DMS79 (cell line): ENCODE results near the gene SRA1.

Experiments
- DNase-seq: peaks from one replicate; lab custom pipeline; 2025; lab: John Stamatoyannopoulos, UW

Gene SRA1

DNA sequence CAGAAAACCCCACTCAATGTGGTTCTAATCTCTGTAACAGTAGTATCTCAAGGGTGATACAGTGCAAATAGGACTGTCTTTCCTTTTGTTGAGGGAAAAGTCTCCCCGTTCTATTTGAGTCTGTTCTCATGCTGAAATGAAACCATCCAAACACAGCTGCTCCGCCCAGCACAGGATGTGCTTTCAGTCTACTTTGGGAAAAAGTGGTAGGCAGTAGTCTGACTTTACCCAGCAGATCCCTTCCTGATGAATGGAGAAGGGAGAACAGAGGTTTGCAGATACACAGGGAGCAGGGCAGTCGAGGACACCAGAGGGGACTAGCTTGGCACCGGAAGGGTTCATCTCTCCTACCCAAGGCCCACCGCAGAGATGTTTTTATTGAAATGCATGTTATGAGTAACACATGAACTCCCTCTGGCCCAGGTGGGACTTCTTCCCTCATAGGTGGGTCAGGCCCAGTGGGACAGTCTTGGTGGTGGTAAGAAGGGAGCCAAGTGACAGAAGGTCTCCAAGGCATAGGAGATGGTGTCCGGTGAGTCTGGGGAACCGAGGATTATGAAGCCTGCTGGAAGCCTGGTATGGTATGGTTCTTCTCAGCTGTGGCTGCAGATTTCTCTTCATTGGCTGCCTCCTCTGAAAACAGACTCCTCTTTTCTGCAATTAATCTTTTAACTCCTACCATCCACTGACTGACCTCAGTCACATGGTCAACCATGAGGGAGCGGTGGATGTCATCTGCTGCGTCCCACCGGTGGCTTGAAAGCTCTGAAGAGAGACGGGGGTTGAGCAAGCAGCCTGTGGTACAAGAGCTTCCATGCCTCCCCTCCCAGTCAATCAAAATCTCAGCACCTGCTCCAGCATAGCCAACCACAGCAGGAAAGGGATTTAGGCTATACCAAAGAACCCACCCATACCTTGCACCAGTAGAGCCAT lies 6.9 kb downstream of the SRA1 start:
- DNase-seq, result no peak

GRCh38 chr5:140549237-140550144 lies 7.8 kb downstream of the SRA1 start:
- no peak for DNase-seq

DNA sequence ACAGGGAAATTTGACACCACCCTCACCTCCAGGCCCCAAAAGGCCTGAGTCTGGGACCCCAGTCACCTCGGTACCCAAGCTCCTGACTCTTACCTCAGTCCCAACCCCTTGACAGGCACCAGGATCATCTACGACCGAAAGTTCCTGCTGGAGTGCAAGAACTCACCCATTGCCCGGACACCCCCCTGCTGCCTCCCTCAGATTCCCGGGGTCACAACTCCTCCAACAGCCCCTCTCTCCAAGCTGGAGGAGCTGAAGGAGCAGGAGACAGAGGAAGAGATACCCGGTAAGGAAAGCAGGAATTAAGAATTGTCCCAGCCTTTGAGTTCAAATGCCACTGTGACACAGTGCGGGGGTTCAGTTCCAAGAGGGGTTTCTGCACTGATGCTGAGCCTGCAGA lies 8.5 kb downstream of the SRA1 start:
- DNase-seq, result no peak

GRCh38 chr5:140548300-140548688 lies 9.0 kb downstream of the SRA1 start:
- no peak for DNase-seq

- no peak for DNase-seq
Measured at GRCh38 chr5:140547508-140548299, 9.6 kb downstream of the SRA1 start, which contains the start of gene EIF4EBP3. EIF4EBP3 (plus strand) TSS chr5:140547662; CDS start chr5:140547738, 76 bp downstream.

DNA sequence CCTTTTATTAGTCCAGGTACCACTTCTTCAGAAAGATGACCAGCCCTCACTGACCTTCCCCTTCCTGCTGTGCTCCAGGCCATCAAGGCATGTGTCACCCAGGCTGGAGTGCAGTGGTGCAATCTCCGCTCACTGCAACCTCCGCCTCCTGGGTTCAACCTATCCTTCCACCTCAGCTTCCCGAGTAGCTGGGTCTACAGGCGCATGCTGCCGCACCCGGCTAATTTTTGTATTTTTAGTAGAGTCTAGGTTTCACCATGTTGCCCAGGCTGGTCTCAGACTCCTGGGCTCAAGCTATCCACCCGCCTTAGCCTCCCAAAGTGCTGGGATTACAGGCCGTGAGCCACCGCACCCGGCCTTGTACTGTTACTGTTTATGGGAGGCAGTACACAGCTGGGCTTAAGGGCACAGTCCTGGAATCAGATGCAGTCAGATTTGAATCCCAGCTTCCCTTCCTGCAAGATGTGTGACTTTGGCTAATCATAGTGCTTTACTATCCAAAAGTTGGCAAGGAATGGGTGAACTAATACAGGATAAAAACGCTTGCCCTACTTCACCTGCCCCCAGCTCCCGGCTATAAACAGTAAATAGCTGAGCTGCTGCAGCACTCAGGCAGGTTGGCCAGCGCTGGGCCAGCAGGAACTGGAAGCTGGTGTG lies 10.3 kb downstream of the SRA1 start:
- DNase-seq, result no peak

DNA sequence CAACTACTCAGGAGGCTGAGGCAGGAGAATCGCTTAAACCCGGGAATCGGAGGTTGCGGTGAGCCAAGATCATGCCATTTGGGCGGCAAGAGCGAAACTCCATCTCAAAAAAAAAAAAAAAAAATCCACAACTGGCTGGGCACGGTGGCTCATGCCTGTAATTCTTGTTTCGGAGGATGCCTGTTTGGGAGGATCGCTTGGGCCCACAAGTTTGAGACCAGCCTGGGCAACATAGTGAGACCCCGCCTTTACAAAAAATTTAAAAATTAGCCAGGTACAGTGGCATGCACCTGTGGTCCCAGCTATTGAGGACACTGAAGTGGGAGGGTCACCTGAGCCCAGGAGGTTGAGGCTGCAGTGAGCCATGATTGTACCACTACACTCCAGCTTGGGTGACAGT lies 11.7 kb downstream of the SRA1 start:
- DNase-seq, result no peak

GRCh38 chr5:140544986-140545385 lies 12.3 kb downstream of the SRA1 start:
- DNase-seq, result no peak

- no peak for DNase-seq
Measured at GRCh38 chr5:140542972-140543371, 14.3 kb downstream of the SRA1 start.

DNA sequence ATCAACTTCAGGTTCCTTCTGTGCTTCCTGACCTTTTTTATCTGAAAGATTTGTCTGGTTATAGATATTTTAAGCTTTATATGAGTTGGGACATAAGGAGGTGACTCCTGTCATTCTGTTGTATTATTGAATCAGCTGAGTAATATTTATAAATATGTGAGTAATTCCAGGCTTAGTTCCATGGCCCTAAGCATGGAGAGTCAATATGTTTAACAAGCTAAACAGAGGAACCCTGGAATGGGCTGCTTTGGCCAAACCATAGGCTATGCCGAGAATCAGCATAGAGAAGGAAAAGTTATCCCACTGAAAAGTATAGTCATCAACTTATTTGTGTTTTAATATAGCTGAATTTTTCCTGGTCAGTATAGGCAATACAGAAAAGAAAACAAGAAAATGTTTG lies 17.0 kb downstream of the SRA1 start:
- DNase-seq, result no peak

DNA sequence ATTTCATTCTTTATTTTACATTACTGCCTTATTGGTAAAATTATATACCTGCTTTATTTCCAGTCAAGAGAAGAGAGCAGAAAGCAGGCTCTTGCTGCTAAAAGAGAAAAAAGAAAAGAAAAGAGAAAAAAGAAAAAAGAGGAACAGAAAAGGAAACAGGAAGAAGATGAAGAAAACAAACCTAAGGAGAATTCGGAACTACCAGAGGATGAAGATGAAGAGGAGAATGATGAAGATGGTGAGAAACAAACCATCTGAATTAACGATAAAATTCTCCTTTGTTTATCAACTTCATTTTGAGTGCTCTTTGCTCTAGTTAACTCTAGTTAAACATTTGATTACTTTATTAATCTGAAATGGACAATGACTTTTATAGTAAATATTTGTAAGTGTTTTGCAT lies 33.3 kb downstream of the SRA1 start:
- no peak for DNase-seq

DNA sequence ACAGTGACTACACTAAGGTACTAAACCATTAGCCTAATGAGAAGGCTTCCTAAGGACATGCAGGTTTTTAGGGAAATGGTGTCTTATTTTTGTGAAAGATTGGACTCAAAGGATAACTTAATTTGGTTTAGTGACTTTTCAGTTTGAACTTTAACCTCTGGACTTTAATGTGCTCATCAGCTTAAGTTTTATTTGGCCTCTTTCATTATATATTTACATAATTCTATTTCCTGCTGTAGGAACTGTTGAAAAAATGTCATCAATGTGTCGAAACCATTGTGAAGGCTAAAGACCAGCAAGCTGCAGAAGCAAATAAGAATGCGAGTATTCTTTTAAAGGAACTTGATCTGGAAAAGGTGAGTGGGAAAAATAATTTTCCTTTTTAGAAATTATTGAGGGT lies 44.1 kb downstream of the SRA1 start:
- no peak for DNase-seq

GRCh38 chr5:140509898-140510297 lies 47.4 kb downstream of the SRA1 start:
- no peak for DNase-seq

GRCh38 chr5:140502834-140503233 lies 54.4 kb downstream of the SRA1 start:
- DNase-seq, result no peak
